ENCODE results near the gene ERC1.
A peak's percentile ranks its signal among the peaks of the same experiment; 100 is the strongest.

Gene ERC1

DNA sequence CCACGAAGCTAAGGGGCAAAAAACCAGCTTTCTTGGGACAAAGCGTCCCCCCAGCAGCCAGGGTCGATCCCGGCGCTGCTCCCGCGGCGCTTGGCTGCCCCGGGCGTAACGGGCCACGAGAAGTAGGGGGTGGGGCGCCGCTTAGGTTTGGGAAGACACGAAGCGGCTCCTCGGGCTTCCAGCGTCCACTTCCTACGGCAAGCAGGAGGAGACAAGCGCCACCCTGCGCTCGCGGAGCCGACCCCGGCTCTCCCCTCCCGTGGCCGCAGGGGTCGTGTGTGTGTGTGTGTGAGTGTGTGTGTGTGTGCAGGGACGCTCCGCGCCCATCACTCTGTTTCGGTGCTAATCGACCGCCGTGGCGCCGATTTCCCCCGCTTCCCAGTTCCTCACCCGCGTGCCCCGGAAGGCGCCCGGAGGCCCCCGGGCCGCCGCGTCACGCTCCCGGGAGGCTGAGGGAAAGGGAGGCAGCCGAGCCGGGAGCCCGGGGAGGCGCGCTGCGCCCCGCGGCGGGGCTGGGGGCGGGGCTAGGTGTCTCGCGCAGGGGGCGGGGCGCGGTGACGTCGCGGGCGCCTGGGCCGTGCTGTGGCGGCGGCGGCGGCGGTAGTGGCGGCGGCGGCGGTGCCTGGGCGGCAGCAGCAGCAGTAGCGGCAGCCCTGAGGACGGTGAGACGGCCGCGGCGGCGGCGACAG, at the start of gene ERC1:
Gene ERC1, plus strand, starts transcription at position 563 of the 689 bp plus-strand sequence. CDS start 36,681 bp downstream, outside the sequence.
- peak; percentile 91 for DNase-seq

DNA sequence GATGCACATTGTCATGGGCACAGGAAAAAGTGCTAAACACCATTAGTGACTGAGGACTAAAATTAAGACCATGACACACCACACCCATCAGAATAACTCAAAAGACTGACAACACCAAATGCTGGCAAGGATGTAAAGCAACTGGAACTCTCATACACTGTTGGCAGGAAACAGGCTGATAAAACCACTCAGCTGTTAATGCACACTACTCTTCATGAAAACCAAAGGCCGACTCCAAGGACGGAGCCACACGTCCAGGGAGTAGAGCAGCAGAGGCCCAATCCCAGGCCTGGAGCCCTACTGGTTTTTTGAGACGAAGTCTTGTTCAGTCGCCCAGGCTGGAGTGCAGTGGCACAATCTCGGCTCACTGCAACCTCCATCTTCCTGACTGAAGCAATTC, 48.0 kb upstream of the ERC1 start:
- no peak for DNase-seq

DNA sequence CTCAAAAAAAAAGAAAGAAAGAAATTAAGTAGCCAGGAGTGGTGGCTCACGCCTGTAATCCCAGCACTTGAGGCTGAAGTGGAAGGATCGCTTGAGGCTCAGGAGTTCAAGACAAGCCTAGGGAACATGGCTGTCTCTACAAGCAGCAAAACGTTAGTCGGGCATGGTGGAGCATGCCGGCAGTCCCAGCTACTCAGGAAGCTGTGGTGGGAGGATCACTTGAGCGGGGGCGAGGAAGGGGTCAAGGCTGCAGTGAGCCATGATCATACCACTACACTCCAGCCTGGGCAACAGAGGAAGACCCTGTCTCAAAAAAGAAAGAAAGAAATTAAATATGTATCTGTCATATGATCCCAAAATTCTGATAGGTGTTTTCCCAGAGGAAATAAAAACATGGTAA, 46.8 kb upstream of the ERC1 start:
- no peak for DNase-seq

DNA sequence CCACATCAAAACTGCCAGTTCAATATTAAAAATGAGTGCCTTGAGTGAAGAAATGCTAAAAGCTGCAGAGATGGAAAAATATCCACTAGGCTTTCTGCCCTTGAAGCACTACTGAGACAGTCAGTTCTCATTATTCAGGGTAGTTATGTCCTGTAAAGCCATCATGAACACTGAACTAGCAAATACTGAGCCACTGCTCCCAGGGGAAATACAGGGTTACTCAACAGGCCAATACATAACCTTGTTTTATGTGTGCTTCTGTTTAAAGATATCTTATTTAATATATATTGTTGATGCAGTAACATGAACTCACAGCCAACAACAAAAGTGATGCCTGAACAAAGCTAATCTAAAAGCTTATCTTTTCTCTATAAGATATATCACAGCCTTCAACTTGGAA, 44.8 kb upstream of the ERC1 start:
- DNase-seq, result no peak

DNA sequence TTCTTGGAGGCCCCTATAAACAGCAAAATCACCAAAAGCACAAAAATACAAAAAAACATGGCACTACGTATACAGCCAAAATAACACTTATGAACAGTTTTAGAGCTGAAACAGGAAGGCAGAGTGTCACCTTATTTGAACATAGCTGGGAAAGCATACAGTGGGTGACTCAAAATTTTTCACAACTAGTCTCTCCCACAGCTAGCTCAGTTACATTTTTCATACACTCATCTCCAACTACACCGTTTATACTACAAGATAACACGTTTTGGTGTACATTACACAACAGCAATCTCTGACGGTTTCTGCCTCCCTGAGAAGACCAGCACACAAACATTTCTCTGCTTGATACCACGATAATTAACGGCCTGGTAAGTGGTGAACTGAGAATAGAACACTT, 44.4 kb upstream of the ERC1 start:
- DNase-seq, result no peak

DNA sequence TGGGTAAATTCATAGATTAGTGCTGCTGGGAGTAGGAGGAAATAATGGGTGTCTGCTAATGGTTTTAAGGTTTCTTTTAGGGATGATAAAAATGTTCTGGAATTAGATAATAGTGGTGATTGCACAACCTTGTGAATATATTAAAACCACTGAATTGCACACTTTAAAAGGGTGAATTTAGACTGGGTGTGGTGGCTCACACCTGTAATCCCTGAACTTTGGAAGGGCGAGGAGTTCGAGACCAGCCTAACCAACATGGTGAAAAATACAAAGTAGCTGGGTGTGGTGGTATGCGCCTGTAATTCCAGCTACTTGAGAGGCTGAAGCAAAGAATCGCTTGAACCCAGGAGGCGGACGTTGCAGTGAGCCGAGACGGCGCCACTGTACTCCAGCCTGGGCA, 42.8 kb upstream of the ERC1 start:
- no peak for DNase-seq

DNA sequence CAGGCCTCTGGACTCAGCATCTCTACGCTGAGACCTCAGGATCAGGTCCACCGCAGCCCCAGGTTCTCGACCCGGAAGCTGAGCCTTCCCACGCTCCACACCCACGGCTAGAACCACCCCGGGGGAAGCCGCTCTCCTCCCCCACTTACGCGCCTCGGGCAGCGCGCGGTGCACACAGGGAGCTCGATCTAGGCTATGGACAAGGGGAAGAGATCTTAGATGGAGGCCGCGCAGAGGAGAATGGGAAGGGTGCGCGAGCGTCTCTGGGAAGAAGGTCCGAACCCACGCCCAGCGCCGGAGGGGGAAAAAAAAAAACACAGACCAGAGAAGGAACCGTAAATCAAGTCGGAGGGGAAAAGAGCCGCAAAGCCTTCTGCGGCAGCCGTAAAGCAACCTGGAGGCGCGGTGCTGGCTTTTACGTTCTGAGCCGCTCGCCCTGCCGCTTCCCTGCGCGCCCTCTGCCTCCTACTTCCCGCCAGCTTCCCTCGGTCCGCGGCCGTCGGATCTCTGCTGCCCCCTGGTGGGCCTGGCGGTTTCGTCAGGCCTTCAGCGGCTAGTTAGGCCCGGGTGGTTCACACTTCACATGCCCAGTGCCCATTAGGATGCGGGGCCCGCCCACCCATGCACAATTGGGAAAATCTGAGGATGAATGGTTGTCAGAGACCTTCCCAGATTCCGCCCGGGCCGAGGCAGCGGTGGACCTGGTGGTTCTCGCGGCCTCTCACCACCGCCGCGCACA, 41.4 kb upstream of the ERC1 start, which contains the start of gene RAD52:
Gene RAD52, minus strand, starts transcription at position 242 of the 739 bp plus-strand sequence. CDS start 16,636 bp downstream, outside the sequence.
- DNase-seq, result peak; percentile 98

DNA sequence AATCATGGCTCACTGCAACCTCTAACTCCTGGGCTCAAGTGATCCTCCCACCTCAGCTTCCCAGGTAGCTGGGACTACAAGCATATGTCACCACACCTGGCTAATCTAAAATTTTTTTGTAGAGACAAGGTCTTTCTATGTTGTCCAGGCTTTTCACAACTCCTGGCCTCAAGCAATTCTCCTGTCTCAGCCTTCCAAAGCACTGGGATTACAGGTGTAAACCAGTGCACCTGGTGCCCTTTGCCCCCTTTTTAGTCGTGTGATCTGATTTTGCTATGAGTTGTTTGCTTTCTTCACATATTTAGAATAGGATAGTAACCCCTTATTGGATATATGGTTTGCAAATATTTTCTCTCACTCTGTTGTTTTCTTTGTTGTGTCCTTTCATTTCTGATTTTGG, 39.8 kb upstream of the ERC1 start:
- DNase-seq, result no peak

DNA sequence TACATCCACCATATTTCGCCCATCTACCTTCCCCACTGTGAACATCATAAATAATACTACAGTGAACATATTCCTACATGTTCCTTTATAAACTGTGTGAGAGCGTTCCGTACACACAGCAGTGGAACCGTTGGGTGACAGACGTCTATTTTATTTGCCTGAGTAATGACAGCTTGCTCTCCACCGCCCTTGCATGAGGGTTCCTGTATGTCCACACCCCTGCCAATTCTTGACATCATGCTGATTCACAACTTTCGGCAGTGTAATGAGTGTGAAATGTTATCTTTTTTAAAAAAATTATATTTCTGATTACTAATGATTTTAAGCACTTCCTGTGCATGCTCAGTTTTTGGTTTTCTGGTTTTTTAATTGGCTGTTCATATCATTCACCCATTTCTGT, 37.2 kb upstream of the ERC1 start:
- DNase-seq, result no peak

DNA sequence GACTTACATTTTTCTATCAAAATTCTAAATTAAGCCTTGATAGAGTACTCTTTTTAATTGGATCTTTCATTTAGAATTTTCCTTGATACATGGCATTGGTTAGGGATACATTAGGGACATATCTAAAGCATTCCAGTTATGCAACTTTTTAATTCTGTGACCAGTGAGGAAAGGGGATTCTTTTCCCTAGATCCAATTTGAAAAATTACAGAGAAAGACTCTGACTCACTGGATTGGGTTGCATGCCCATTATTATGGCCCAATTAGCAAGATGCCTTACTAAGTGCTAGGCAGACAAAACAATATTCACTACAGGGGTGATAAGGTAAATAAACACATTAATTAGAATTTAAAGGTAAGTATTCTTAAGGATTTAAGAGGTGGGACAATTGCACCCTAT, 36.3 kb upstream of the ERC1 start:
- no peak for DNase-seq

DNA sequence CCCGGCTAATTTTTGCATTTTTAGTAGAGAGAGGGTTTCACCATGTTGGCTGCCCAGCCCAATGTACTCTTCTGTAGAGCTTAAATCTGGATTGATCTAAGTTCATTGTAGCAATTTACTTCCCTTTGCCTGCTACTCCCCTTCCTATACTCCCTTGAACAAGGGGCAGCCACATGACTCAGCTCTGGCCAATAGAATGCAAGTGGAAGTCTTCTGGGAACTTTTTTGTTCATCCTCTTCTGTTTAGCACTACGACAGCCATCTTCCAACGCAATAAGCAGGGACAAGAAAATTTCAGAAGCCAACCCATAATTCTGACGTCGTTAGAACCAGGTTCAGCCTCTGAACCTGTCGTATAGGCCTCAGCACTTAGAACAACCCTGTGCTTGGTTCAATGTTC, 35.1 kb upstream of the ERC1 start:
- DNase-seq, result no peak

DNA sequence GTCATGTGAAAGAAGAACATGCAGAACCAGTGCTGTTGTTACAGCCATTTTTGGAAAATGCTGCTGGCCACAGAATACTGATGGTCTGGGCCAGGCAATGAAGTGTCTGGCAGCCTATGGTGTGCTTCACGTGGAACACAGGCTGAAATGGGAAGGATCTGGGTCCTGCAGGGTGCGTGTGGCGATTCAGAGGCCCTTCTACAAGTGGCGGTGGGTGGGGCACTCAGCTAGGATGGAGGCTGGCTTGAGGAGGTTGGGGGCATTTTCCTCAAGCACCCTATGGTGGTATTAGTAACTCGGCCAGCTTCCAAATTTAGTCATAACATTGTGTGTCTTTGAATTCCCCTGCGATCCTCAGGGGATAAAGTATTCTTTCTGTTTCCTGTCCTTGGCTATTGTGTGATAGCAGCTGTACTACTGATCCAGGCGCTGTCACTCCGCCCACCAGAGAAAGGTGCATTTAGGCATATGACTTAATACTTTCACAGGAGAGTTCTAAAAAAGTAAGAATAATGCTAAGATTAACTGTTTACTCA, 32.4 kb upstream of the ERC1 start:
- DNase-seq, result no peak

DNA sequence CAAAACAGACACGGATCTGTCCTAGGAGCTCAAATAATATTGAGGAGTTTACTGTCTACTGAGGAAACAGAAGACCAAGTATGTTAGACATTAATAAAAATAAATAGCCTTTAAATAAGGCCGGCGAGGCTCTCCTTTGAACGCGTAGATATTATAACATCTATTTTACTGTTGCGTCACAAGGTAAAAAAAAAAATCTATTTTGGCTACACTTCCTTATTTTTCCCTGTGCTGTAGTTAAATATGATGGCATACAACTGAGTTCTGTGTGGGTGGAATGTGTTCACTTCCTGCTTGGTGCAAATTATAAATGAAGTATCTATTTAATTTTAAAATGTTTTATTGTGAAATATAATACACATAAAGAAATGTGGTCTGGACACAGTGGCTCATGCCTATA, 24.3 kb upstream of the ERC1 start:
- no peak for DNase-seq

DNA sequence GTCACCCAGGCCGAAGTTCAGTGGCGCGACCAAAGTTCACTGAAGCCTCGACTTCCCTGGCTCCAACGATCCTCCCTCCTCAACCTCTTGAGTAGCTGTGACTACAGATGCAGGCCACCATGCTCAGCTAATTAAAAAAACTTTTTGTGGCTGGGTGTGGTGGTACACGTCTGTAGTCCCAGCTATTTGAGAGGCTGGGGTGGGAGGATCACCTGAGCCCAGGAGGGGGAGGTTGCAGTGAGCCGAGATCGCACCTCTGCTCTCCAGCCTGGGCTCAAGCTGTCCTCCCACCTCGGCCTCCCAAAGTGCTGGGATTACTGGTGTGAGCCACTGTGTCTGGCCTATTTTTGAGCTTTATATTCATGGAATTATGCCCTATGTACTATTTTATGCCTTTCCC, 23.4 kb upstream of the ERC1 start:
- DNase-seq, result no peak

DNA sequence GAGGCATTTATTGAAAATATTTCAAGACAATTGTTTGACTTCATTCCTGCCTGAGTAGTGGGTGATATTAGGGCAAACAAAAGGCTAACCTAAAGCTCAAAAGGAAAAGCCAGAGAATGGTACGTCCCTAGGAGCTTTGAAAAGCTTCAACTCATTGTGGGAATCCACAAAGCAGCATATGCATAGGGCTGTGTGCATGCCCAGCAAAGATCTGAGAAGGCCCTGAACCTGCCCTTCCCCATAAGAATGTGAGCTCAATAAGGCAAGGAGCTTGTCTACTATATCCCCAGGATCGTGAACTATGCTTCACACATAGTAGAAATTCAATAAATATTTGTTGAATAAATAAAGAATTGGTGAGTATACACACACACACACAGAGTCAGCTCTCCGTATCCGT, 22.5 kb upstream of the ERC1 start:
- no peak for DNase-seq

DNA sequence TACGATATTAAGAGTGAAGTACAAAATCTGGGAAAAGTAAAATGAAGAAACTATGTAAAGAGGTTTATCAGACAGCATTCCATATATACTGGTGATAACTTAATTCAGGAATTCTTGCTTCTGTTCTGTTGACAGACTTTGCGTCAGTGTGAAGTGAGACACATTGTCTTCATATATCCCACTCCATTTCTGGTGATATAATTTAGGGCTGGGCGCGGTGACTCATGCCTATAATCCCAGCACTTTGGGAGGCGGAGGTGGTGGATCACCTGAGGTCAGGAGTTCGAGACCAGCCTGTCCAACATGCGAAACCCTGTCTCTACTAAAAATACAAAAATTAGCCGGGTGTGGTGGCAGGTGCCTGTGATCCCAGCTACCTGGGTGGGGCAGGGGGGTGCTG, 21.2 kb upstream of the ERC1 start:
- DNase-seq, result no peak

DNA sequence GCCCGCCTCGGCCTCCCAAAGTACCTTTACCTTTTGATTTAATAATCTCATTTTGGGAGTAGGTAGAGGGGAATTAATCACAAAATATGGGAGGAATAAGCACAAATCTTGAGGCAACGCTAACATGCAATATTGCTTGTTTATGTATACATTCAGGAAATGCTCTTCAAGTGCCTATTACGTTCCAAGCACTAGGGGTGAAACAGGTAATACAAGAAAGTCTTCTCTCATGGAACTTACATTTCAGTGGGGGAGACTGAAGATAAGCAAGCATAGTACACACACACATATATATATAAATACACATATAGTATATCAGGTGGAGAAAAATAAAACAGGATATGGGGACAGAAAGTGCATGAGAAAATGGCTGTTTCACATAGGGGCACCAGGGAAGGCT, 19.0 kb upstream of the ERC1 start:
- DNase-seq, result no peak

DNA sequence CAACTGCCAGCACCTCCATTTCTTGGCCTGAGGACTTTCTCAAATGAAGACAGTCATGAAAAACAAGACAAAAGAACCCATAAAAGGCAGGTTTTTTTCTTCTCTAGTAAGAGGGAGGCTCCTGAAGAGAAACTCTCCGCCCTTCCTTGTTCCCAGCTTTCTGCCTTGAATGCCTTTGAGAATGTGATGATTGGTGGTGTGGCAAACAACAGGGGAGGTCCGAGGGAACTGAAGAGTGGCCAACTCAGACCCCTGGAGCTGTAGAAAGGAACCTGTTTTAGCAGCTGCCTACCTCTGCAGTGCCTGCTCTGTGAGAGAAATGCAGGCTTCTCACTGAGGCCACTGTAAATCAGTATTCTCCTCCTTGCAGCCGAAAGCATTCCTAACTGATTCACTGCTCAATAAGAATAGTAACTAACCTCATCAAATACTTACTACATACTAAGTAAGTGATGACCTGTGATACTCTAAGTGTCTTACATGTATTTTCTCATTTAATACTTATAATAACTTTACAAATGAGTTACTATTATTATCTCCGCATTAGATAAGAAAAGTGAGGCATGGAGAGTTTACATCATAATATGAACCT, 16.7 kb upstream of the ERC1 start:
- DNase-seq, result no peak

DNA sequence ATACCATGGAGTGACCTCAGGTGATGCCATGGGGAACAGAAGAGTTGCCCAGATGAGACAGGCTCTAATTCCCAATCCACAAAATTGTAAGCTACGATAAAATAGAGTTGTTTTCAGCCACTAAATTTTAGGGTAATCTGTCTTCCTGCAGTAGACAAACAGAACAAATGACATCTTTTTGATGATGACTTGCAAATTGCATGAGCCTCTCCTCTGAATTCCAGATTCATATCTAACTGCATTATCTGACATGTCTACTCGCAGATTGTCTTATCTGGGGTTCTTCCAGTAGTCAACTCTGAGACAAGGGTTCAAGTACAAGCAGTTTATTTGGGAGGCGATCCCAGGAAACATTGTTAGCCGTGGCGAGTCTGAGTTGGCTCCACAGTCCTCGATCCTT, 14.4 kb upstream of the ERC1 start:
- DNase-seq, result no peak

DNA sequence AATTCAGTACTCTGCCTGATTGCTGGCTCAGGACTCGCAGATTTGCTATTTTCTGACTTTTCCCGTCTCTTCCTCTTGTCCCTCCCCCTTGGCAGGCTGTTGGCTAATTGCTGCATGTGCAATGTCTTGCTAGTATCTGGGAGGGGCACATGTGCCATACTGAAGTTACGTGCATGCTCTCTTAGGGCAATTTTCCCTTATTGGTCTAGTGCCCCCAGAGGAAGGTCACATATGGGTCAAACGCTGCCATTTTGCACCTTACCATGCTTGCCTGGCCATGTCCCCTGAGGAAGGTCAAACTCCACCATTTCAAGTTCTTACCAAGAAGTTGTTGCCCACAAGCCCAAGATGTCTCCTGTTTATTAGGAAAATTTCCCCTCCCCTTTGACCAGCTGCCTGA, 13.9 kb upstream of the ERC1 start:
- DNase-seq, result no peak

DNA sequence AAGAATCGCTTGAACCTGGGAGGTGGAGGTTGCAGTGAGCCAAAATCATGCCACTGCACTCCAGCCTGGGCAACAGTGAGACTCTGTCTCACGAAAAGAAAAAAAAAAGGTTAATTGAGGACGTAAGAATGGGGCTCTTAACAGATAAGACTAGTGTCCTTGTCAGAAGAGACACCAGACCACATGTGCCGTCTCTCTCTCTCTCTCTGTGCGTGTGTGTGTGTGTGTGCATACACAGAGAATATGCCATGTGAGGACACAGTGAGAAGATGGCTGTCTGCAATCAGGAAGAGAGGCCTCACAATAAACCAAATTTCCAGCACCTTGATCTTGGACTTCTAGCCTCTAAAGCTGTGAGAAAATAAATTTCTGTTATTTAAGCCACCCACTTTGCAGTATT, 11.7 kb upstream of the ERC1 start:
- DNase-seq, result no peak

DNA sequence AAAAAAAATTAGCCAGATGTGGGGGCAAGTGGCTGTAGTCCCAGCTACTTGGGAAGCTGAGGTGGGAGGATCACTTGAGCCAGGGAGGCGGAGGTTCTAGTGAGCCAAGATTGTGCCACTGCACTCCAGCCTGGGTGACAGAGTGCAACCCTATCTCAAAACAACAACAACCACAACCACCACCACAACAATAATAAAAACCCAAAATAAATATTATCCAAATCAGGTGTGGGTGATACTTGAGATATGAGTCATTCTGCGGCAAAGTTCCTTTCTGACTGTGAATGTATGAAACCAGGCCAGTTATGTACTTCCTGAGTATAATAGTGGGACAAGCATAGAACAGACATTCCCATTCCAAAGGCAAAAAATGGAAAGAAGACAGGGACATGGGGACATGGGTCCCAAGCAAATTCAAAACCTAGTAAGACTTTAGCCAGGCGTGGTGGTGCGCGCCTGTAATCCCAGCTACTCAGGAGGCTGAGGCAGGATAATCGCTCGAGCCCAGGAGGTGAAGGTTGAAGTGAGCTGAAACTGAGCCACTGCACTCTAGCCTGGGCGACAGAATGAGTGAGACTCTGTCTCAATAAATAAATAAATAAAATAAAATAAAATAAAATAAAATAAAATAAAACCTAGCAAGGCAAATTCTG, 9.7 kb upstream of the ERC1 start:
- no peak for DNase-seq

DNA sequence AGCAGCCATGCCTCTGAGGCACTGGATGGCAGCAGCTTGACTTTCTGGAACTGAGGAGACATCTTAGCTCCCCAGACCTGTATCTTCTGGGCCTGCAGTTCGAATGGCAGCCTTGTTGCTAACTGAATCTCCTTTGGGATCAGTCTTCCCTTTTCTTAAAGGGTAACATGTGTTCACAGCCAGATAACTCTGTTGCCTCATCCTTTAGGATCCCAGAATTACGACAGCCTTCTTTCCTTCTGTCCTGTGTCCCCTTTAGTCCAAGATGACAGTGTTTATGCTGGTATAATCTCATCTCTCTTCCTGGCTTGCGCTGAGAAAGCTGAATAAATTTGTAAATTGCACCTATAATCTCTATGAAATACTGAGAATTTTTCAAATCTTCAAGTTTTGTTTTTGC, 9.1 kb upstream of the ERC1 start:
- no peak for DNase-seq

DNA sequence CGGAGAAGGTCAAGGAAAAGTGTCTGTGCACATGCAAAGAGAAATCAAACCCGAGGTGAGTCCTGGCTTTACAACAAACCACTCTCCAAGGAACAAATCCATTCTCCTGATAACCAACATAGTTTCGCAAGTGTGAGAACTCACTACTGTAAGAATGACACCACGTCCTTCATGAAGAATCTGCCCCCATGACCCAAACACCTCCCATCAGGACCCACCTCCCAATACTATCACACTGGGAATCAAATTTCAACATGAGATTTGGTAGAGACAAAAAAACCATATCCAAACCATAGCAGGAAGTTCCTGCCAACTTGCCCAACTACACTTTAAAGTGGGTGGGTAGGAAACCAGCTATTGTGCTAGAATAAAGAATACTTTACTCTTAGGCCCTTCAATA, 2.4 kb upstream of the ERC1 start:
- no peak for DNase-seq

All from CD4-positive, alpha-beta T cell treated with Interleukin-17A for 4 hours (primary cell).